ENCODE data around the gene HBM.

GRCh38 chr16:212999-213398 is 47.2 kb downstream of the HBM start:
- TF ChIP-seq, protein P1, sequence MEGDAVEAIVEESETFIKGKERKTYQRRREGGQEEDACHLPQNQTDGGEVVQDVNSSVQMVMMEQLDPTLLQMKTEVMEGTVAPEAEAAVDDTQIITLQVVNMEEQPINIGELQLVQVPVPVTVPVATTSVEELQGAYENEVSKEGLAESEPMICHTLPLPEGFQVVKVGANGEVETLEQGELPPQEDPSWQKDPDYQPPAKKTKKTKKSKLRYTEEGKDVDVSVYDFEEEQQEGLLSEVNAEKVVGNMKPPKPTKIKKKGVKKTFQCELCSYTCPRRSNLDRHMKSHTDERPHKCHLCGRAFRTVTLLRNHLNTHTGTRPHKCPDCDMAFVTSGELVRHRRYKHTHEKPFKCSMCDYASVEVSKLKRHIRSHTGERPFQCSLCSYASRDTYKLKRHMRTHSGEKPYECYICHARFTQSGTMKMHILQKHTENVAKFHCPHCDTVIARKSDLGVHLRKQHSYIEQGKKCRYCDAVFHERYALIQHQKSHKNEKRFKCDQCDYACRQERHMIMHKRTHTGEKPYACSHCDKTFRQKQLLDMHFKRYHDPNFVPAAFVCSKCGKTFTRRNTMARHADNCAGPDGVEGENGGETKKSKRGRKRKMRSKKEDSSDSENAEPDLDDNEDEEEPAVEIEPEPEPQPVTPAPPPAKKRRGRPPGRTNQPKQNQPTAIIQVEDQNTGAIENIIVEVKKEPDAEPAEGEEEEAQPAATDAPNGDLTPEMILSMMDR (IDR thresholded peaks at IDR 0.05), result no peak
- no peak for TF ChIP-seq POLR2A (IDR thresholded peaks at IDR 0.05)
